Natural killer cell (primary cell): ENCODE results near the gene ZNF106. TPM values are rescaled to one million over a fixed set of nuclear protein-coding genes. Genes with fewer than 3 reads are reported as not detected.

Experiments used
- ATAC-seq, 3 donors: fragments of 150-1000 bp in 2 of 3; fragments of 200-7000 bp in 1 of 3; cut with Tn5 transposase; 1 replicate in 1 of 3; 2 replicates in 2 of 3; pipeline ENCODE4 v1.10.0; 2021; ENCODE audit warnings: mild to moderate bottlenecking in 2 of 3, moderate library complexity in 2 of 3
- DNase-seq, 2 donors: peaks; one replicate each; pipeline versions ENCODE4 v3.0.0 to v3.0.0-alpha.2; 2013 to 2021; ENCODE audit warnings: mixed read lengths in 1 of 2
- H3K27ac ChIP-seq: one replicate; pipeline ENCODE4 v1.5.1; 2013; ENCODE audit warnings: mild to moderate bottlenecking, low read length
- H3K27me3 ChIP-seq: one replicate; pipeline ENCODE4 v1.6.1; 2013; ENCODE audit warnings: low read length; ENCODE audit not compliant: control insufficient read depth, insufficient read depth
- H3K36me3 ChIP-seq: one replicate; pipeline ENCODE4 v1.6.1; 2013; ENCODE audit warnings: low read length; ENCODE audit not compliant: control insufficient read depth, insufficient read depth
- H3K4me1 ChIP-seq: one replicate; pipeline ENCODE4 v1.6.1; 2013; ENCODE audit warnings: low read length; ENCODE audit not compliant: control insufficient read depth, insufficient read depth
- H3K4me3 ChIP-seq: one replicate; pipeline ENCODE4 v1.5.1; 2013; ENCODE audit warnings: low read length
- H3K9me3 ChIP-seq: one replicate; pipeline ENCODE4 v1.6.1; 2013; ENCODE audit warnings: low read length; ENCODE audit not compliant: control insufficient read depth, insufficient read depth
- H3K27ac Mint-ChIP-seq, 2 donors: one replicate each; pipeline ENCODE4 v1.8.0; 2022; ENCODE audit warnings: mild to moderate bottlenecking in 2 of 2, mixed read lengths in 2 of 2, moderate library complexity in 1 of 2
- H3K27me3 Mint-ChIP-seq, 2 donors: one replicate each; pipeline ENCODE4 v1.8.0; 2022; ENCODE audit warnings: low read depth in 2 of 2, mixed read lengths in 2 of 2
- H3K36me3 Mint-ChIP-seq: one replicate; pipeline ENCODE4 v1.8.0; 2022; ENCODE audit warnings: mixed read lengths
- H3K4me1 Mint-ChIP-seq, 2 donors: one replicate each; pipeline ENCODE4 v1.8.0; 2022; ENCODE audit warnings: mixed read lengths in 2 of 2
- H3K4me3 Mint-ChIP-seq: one replicate; pipeline ENCODE4 v1.8.0; 2022; ENCODE audit warnings: mild to moderate bottlenecking, moderate library complexity, mixed read lengths
- H3K9me3 Mint-ChIP-seq, 2 donors: one replicate each; pipeline ENCODE4 v1.8.0; 2022; ENCODE audit warnings: mixed read lengths in 2 of 2
- CTCF ChIP-seq: fragments of 200-600 bp; IDR thresholded peaks from one replicate; pipeline ENCODE4 v1.8.0; 2022; ENCODE audit warnings: antibody characterized with exemption
- WGBS: methylation state at CpG from one replicate; pipeline ENCODE4 v1.1.7; 2013; ENCODE audit warnings: missing lambda C conversion rate; ENCODE audit not compliant: insufficient coverage; 5-methylcytosine and 5-hydroxymethylcytosine counted together
- intact Hi-C: fragments of 100-400 bp; cut with micrococcal nuclease; formaldehyde crosslinking; loops from one replicate; pipeline ENCODE4 v1.14.2; 2022
- total RNA-seq, 4 donors: library from RNA; stranded (reverse); fragments of 120-200 nt in 1 of 4; gene quantifications; one replicate each; pipeline versions ENCODE4 v1.2.3 to v1.2.4, GENCODE V29; 2013 to 2022

ZNF106 gene
- total RNA-seq, 3 donors from 2014 or later (not counting 1 experiment from before 2014, with no cell fraction given): 39.6 to 53.1 (median 52.2) TPM

- H3K4me3 ChIP-seq: no peak overlapping the region
- H3K36me3 Mint-ChIP-seq: no peaks in the 10 kb centered on the region
- H3K4me1 Mint-ChIP-seq: no peaks in the 10 kb centered on the region
- intact Hi-C loops: no loop called here
- H3K27ac ChIP-seq: no peak overlapping the region
- 91% methylated on average over 5 of the region's 5 CpGs for WGBS
- H3K9me3 Mint-ChIP-seq: no peaks in the 10 kb centered on the region
- TF ChIP-seq CTCF: no peak
- H3K27me3 Mint-ChIP-seq: no peaks in the 10 kb centered on the region
- DNase-seq: no peak
- no peaks in the 10 kb centered on the region for H3K4me1 ChIP-seq
- no peaks in the 10 kb centered on the region for H3K36me3 ChIP-seq
- peak in 1 of 3 donors; percentile 49 for ATAC-seq
- H3K27ac Mint-ChIP-seq: no peak overlapping the region
- H3K27me3 ChIP-seq: no peaks in the 10 kb centered on the region
- no peak overlapping the region for H3K4me3 Mint-ChIP-seq
- no peaks in the 10 kb centered on the region for H3K9me3 ChIP-seq
These were observed 123.9 kb downstream of the ZNF106 start for GRCh38 chr15:42367041-42367440.

- ATAC-seq (no peak), DNase-seq (no peak)
- peaks cover 0 to 5% of the 10 kb centered on the region in 2 donors for H3K4me1 Mint-ChIP-seq
- Histone ChIP-seq H3K9me3 (no peaks in the 10 kb centered on the region), H3K27me3 (no peaks in the 10 kb centered on the region), H3K4me1 (no peaks in the 10 kb centered on the region), H3K27ac (no peak overlapping the region), H3K4me3 (no peak overlapping the region), H3K36me3 (no peaks in the 10 kb centered on the region)
- no peaks in the 10 kb centered on the region for H3K36me3 Mint-ChIP-seq
- WGBS: 93% methylated on average over 3 of the region's 5 CpGs
- intact Hi-C loops: no loop called here
- H3K27me3 Mint-ChIP-seq: no peaks in the 10 kb centered on the region
- no peak for TF ChIP-seq CTCF
- no peak overlapping the region for H3K27ac Mint-ChIP-seq
- no peak overlapping the region for H3K4me3 Mint-ChIP-seq
- H3K9me3 Mint-ChIP-seq: no peaks in the 10 kb centered on the region
These were observed 124.9 kb downstream of the ZNF106 start for GRCh38 chr15:42365921-42366550.

GRCh38 chr15:42364529-42364928 is 126.4 kb downstream of the ZNF106 start:
- no peak overlapping the region for H3K4me3 ChIP-seq
- intact Hi-C loops: no loop called here
- Mint-ChIP-seq H3K4me1 (peaks cover 0 to 5% of the 10 kb centered on the region in 2 donors), H3K36me3 (no peaks in the 10 kb centered on the region), H3K9me3 (no peaks in the 10 kb centered on the region), H3K4me3 (no peak overlapping the region), H3K27ac (no peak overlapping the region), H3K27me3 (no peaks in the 10 kb centered on the region)
- H3K36me3 ChIP-seq: no peaks in the 10 kb centered on the region
- H3K9me3 ChIP-seq: no peaks in the 10 kb centered on the region
- no peak for TF ChIP-seq CTCF
- WGBS: 92% methylated on average over 1 of the region's 1 CpG
- H3K27ac ChIP-seq: no peak overlapping the region
- H3K4me1 ChIP-seq: no peaks in the 10 kb centered on the region
- DNase-seq (peak in 1 of 2 donors; percentile 6), ATAC-seq (no peak)
- H3K27me3 ChIP-seq: no peaks in the 10 kb centered on the region

GRCh38 chr15:42363942-42364341 is 127.0 kb downstream of the ZNF106 start:
- intact Hi-C loops: no loop called here
- TF ChIP-seq CTCF: no peak
- H3K4me3 Mint-ChIP-seq: no peak overlapping the region
- no peaks in the 10 kb centered on the region for H3K9me3 Mint-ChIP-seq
- H3K27ac ChIP-seq: no peak overlapping the region
- H3K27ac Mint-ChIP-seq: no peak overlapping the region
- no peaks in the 10 kb centered on the region for H3K4me1 ChIP-seq
- H3K4me1 Mint-ChIP-seq: peaks cover 0 to 5% of the 10 kb centered on the region in 2 donors
- no peak overlapping the region for H3K4me3 ChIP-seq
- no peaks in the 10 kb centered on the region for H3K27me3 ChIP-seq
- no peaks in the 10 kb centered on the region for H3K36me3 Mint-ChIP-seq
- no peaks in the 10 kb centered on the region for H3K27me3 Mint-ChIP-seq
- no peaks in the 10 kb centered on the region for H3K9me3 ChIP-seq
- no peak for ATAC-seq
- no peaks in the 10 kb centered on the region for H3K36me3 ChIP-seq
- DNase-seq: no peak
